K562 (cell line): ENCODE data around the gene SLC22A23. TPM values are rescaled to one million over a fixed set of nuclear protein-coding genes. Genes with fewer than 3 reads are reported as not detected.

Experiments used
- ATAC-seq: fragments of 200-7000 bp; cut with Tn5 transposase; 3 replicates; pipeline ENCODE4 v1.9.1; 2020; ENCODE audit warnings: moderate library complexity
- BruUV-seq: library from RNA; stranded (reverse); fragments of 400-500 nt; replicated peaks from 2 replicates; lab custom pipeline; 2021; lab: Mats Ljungman, UMichigan
- CTCF ChIA-PET: fragments of 300-600 bp; formaldehyde crosslinking; extraction: SDS; loops from one replicate; lab custom pipeline; 2021; ENCODE audit warnings: low intra/inter-chr PET ratio; lab: Yijun Ruan, JAX
- POLR2A ChIA-PET: fragments of 300-600, 350-650 bp; sonication (Branson Sonifier 250); formaldehyde crosslinking; extraction: SDS; loops from one replicate; lab custom pipeline; 2021; ENCODE audit warnings: antibody characterized with exemption, inconsistent platforms; lab: Yijun Ruan, JAX
- DNase-seq, 4 experiments: peaks; one replicate each; pipeline versions ENCODE4 v3.0.0 to v3.0.0-alpha.2; 2011 to 2018; ENCODE audit warnings: low spot score in 3 of 4, mixed read lengths in 3 of 4; ENCODE audit errors: extremely low read depth in 1 of 4
- FAIRE-seq: peaks from 2 replicates; lab custom pipeline; 2011; peaks lifted over from hg19 to GRCh38; lab: Jason Lieb, UNC
- H2AFZ ChIP-seq: 2 replicates; pipeline ENCODE4 v1.6.0; 2011; ENCODE audit warnings: low read depth, low read length, control low read depth, inconsistent platforms
- H3K27ac ChIP-seq: fragments of 200-600 bp; 3 replicates; pipeline ENCODE4 v1.8.0; 2011; ENCODE audit warnings: low read depth, mild to moderate bottlenecking, control low read depth, inconsistent platforms, low read length, moderate library complexity, mixed read lengths; ENCODE audit errors: extremely low read depth
- H3K27me3 ChIP-seq, 2 experiments: fragments of 300-600 bp in 1 of 2; 2 replicates in 1 of 2; 3 replicates in 1 of 2; pipeline versions ENCODE4 v1.6.0 to v1.8.0; 2011; ENCODE audit warnings: inconsistent platforms in 2 of 2, low read length in 2 of 2, mild to moderate bottlenecking in 1 of 2, mixed read lengths in 1 of 2, moderate library complexity in 1 of 2; ENCODE audit not compliant: control insufficient read depth in 2 of 2, insufficient read depth in 2 of 2
- H3K36me3 ChIP-seq: fragments of 300-600 bp; 3 replicates; pipeline ENCODE4 v1.8.0; 2011; ENCODE audit warnings: mild to moderate bottlenecking, low read length, inconsistent platforms; ENCODE audit not compliant: control insufficient read depth, insufficient read depth
- H3K4me1 ChIP-seq, 2 experiments: fragments of 200-600 bp in 1 of 2; replicated peaks in 1 of 2; 2 replicates in 1 of 2; 3 replicates in 1 of 2; pipeline versions ENCODE4 v1.5.1 to v1.8.0; 2011; ENCODE audit warnings: inconsistent platforms in 2 of 2, low read length in 2 of 2, mild to moderate bottlenecking in 1 of 2, mixed read lengths in 1 of 2, moderate library complexity in 1 of 2; ENCODE audit not compliant: control insufficient read depth in 2 of 2, insufficient read depth in 2 of 2
- H3K4me2 ChIP-seq: 2 replicates; pipeline ENCODE4 v1.6.1; 2011; ENCODE audit warnings: low read length, control low read depth, inconsistent platforms, mixed read lengths; ENCODE audit not compliant: insufficient read depth
- H3K4me3 ChIP-seq: fragments of 200-600 bp; sonication (generic), shearing (Covaris generic); 2 replicates; pipeline ENCODE4 v1.5.1; 2016; ENCODE audit warnings: control low read depth, inconsistent platforms
- H3K79me2 ChIP-seq: fragments of 200-600 bp; 3 replicates; pipeline ENCODE4 v1.8.0; 2011; ENCODE audit warnings: low read length, inconsistent platforms; ENCODE audit not compliant: control insufficient read depth, insufficient read depth
- H3K9ac ChIP-seq, 2 experiments: 2 replicates each; pipeline versions ENCODE4 v1.6.0 to v1.6.1; 2011; ENCODE audit warnings: low read depth in 2 of 2, low read length in 2 of 2, control low read depth in 1 of 2, inconsistent platforms in 1 of 2, mild to moderate bottlenecking in 1 of 2, mixed read lengths in 1 of 2; ENCODE audit not compliant: insufficient read depth in 1 of 2
- H3K9me1 ChIP-seq: one replicate; pipeline ENCODE4 v1.6.0; 2011; ENCODE audit warnings: inconsistent platforms, mild to moderate bottlenecking, low read length, moderate library complexity; ENCODE audit not compliant: control insufficient read depth, insufficient read depth
- H3K9me3 ChIP-seq: replicated peaks from 2 replicates; pipeline ENCODE4 v1.5.1; 2011; ENCODE audit warnings: low read depth, low read length, inconsistent platforms; ENCODE audit not compliant: control insufficient read depth, insufficient read depth
- H4K20me1 ChIP-seq: replicated peaks from 2 replicates; pipeline ENCODE4 v1.6.1; 2011; ENCODE audit warnings: low read length, inconsistent platforms, mixed read lengths; ENCODE audit not compliant: control insufficient read depth, insufficient read depth
- GTF2E2 ChIP-seq: fragments of 200-800 bp; sonication (Bioruptor generic); IDR thresholded peaks from 2 replicates; pipeline ENCODE4 v1.6.1; 2016; ENCODE audit warnings: missing genetic modification characterization, missing compliant biosample characterization
- NR2C2 ChIP-seq, 2 experiments: fragments of 200-800 bp in 1 of 2; sonication (Bioruptor generic) in 1 of 2; sonication (generic) in 1 of 2; formaldehyde crosslinking in 1 of 2; IDR thresholded peaks; 2 replicates each; pipeline versions ENCODE4 v1.6.1 to v1.8.0; 2016 to 2022; ENCODE audit warnings: mild to moderate bottlenecking in 1 of 2, missing compliant biosample characterization in 1 of 2, missing genetic modification characterization in 1 of 2, missing genetic modification reagents in 1 of 2
- WGBS: fragments of 100-300 bp; shearing (Covaris generic); methylation state at CpG from one replicate; pipeline ENCODE4 v1.1.6; 2016; ENCODE audit warnings: low coverage, mixed read lengths; ENCODE audit not compliant: insufficient coverage; ENCODE audit errors: missing lambda C conversion rate; 5-methylcytosine and 5-hydroxymethylcytosine counted together
- in situ Hi-C: fragments of 300-500 bp; cut with MboI; formaldehyde crosslinking; loops from 4 replicates; pipeline ENCODE4 v1.15.0; 2018; ENCODE audit warnings: inconsistent platforms, mixed read lengths
- intact Hi-C: fragments of 100-400 bp; cut with micrococcal nuclease; formaldehyde crosslinking; loops from 2 replicates; pipeline ENCODE4 v1.14.2; 2022
- polyA plus RNA-seq, 8 experiments: library from polyadenylated mRNA; depleted of rRNA in 4 of 8; stranded (reverse) in 5 of 8; unstranded in 3 of 8; fragments of >200 nt; fragmentation: Nextera tagmentation in 2 of 8; fragmentation: Illumina TruSeq in 1 of 8; extraction: Ambion mirVana in 2 of 8; extraction: Trizol in 1 of 8; gene quantifications; 2 replicates each; pipeline versions ENCODE4 v1.2.1 to v1.2.3, GENCODE V29; 2011 to 2014; ENCODE audit warnings: inconsistent platforms in 1 of 8, missing spikeins in 1 of 8
- total RNA-seq, 7 experiments: library from RNA; depleted of rRNA in 6 of 7; stranded (reverse); fragments of >200 nt in 6 of 7; fragmentation: Illumina TruSeq in 2 of 7; extraction: Trizol in 2 of 7; gene quantifications; 2 replicates each; pipeline versions ENCODE4 v1.2.1 to v1.2.3, GENCODE V29; 2011 to 2021; ENCODE audit warnings: low replicate concordance in 1 of 7
- TF ChIP-seq, protein P1 (sequence below): fragments of 250-450 bp; sonication (Bioruptor Pico); IDR thresholded peaks from 2 replicates; pipeline ENCODE4 v1.8.0; 2021; ENCODE audit warnings: mild to moderate bottlenecking, moderate library complexity
- TF ChIP-seq, protein P2 (sequence below): sonication (generic); formaldehyde crosslinking; IDR thresholded peaks from 2 replicates; pipeline ENCODE4 v1.8.0; 2022; ENCODE audit warnings: missing genetic modification reagents, mild to moderate bottlenecking, moderate library complexity, borderline replicate concordance

SLC22A23 gene
- total and polyA plus RNA-seq, 9 of the 15 experiments (the other 6 are each of a cell fraction or from before 2014, with no cell fraction given), result 0.30 to 8.7 (median 2.5) TPM

DNA sequence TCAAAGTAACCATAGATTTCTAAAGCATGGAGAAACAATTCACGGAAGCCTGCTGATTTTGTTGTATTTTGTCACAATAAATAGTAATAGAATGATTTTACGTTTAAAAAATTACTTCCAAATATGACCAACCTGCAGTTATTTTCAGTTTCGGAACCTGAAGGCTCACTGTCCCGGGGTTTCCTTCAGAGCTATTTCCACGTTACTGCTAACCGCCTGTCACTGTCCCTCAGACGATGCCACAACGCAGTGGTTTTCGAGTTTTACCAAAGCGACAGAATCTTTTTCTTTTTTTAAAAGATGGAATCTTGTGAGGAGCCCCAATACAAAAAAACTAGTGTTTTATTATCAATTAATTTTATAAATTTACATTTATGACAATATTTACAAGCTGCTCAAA lies 157.6 kb downstream of the SLC22A23 start:
- Histone ChIP-seq H3K9me3 (no peaks in the 10 kb centered on the region), H3K9ac (no peak overlapping the region), H3K36me3 (no peaks in the 10 kb centered on the region), H3K4me1 (peaks cover 0 to 8% of the 10 kb centered on the region in 2 experiments; a peak in 2 of 5 replicates), H3K9me1 (no peaks in the 10 kb centered on the region), H3K79me2 (no peaks in the 10 kb centered on the region), H3K4me3 (no peak overlapping the region), H2AFZ (no peak overlapping the region), H3K27me3 (no peaks in the 10 kb centered on the region), H3K27ac (no peak overlapping the region), H4K20me1 (no peaks in the 10 kb centered on the region), H3K4me2 (no peak overlapping the region)
- ATAC-seq, result no peak
- in situ Hi-C loops, result no loop called here
- FAIRE-seq, result no peak
- no peak for TF ChIP-seq GTF2E2 (tag)
- WGBS, result 68% methylated on average over 10 of the region's 10 CpGs
- ChIA-PET POLR2A (interaction anchor here (0.8 kb wide), 1 partner anchor 11 kb away, joined by 3 read pairs; no protein-coding TSS in a partner anchor), CTCF (no interaction called here)
- intact Hi-C loops, result no loop called here
- DNase-seq, result no peak
- BruUV-seq, result no TSS peak

DNA sequence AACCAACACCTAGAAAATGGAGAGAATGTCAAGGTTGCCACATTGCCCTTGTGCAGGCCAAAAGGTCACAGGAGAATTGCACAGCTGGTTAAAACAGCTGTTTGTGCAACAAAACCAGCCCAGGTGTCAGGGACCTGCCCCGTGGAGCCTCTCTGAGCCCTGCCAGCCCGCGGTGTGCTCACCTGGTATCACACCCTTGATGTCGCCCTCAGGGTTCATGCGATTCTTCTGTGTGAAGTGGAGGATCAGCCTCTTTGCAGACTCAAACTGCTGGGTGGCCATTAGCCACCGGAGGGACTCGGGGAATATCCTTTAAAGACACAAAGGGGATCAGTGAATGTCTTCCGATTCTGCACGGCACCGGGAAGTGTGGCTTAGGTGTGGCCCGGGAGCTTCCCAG lies 158.9 kb downstream of the SLC22A23 start:
- H3K9ac ChIP-seq, result 0 out of 4 replicates have a peak overlapping the region, but pooled peaks of 1 of the 2 experiments have one; percentile 4
- no peaks in the 10 kb centered on the region for H3K79me2 ChIP-seq
- no peaks in the 10 kb centered on the region for H3K27me3 ChIP-seq
- TF ChIP-seq, protein P1, sequence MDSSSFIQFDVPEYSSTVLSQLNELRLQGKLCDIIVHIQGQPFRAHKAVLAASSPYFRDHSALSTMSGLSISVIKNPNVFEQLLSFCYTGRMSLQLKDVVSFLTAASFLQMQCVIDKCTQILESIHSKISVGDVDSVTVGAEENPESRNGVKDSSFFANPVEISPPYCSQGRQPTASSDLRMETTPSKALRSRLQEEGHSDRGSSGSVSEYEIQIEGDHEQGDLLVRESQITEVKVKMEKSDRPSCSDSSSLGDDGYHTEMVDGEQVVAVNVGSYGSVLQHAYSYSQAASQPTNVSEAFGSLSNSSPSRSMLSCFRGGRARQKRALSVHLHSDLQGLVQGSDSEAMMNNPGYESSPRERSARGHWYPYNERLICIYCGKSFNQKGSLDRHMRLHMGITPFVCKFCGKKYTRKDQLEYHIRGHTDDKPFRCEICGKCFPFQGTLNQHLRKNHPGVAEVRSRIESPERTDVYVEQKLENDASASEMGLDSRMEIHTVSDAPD, result no peak
- TF ChIP-seq, protein P2, sequence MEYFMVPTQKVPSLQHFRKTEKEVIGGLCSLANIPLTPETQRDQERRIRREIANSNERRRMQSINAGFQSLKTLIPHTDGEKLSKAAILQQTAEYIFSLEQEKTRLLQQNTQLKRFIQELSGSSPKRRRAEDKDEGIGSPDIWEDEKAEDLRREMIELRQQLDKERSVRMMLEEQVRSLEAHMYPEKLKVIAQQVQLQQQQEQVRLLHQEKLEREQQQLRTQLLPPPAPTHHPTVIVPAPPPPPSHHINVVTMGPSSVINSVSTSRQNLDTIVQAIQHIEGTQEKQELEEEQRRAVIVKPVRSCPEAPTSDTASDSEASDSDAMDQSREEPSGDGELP (CRISPR knock-in tag), result peak; percentile 15; the same call in 1 of the 2 replicates
- no peak for TF ChIP-seq NR2C2 (CRISPR knock-in tag; IDR thresholded peaks at IDR 0.05)
- TF ChIP-seq NR2C2 (tag; IDR thresholded peaks at IDR 0.05), result no peak
- CTCF ChIA-PET, result no interaction called here
- H2AFZ ChIP-seq, result no peak overlapping the region
- ATAC-seq, result no peak
- in situ Hi-C loops (no loop called here), intact Hi-C loops (no loop called here)
- H3K4me2 ChIP-seq, result no peak overlapping the region
- 64% methylated on average over 11 of the region's 11 CpGs for WGBS
- no peaks in the 10 kb centered on the region for H3K9me3 ChIP-seq
- no peak overlapping the region for H3K27ac ChIP-seq
- no peak overlapping the region for H3K4me3 ChIP-seq
- H4K20me1 ChIP-seq, result no peaks in the 10 kb centered on the region
- no peak for FAIRE-seq
- no peak for DNase-seq
- no peaks in the 10 kb centered on the region for H3K36me3 ChIP-seq
- H3K9me1 ChIP-seq, result no peaks in the 10 kb centered on the region
- no TSS peak for BruUV-seq
- POLR2A ChIA-PET, result interaction anchor here (0.6 to 1.5 kb wide), 2 partner anchors 12 to 157 kb away, joined by 3 to 6 read pairs; no protein-coding TSS in a partner anchor
- peaks cover 8 to 18% of the 10 kb centered on the region in 2 experiments; a peak in 4 of 5 replicates for H3K4me1 ChIP-seq
